ENCODE measurements around the gene GLOD5. TPM values are rescaled to one million over a fixed set of nuclear protein-coding genes. Genes with fewer than 3 reads are reported as not detected.

Gene GLOD5
- total and polyA plus RNA-seq, 9 of the 15 experiments (the other 6 are each of a cell fraction or from before 2014, with no cell fraction given), result 0.27 to 4.4 (median 2.2) TPM

DNA sequence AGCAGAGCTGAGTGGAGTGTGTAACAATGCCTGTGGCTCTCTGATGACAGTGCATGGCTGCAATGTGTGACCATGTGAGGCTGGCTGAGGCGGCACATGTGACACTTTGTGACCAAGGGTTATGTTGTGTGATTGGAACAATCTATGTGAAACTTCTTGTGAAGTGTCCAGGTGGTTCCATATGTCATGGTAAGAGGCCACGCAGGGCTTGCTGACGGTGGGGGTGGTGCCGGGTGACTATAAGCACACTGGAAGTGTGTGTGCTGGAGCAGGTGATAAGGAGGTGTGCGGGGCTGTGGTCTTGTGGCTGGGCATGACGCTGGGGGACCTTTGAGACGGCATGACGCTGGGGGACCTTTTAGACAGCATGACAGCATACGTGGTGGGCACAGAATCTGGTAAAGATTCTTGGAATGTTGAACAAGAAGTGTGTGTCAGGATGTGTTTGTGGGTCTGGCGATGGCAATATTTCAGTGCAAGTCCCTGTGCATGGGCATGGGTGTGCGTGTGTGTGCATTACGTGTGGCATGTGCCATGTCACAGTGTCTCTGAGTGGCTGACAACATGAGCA lies 32.9 kb downstream of the GLOD5 start (continued):
- TF ChIP-seq HSF4 (CRISPR knock-in tag; IDR thresholded peaks at IDR 0.05; ENCODE audit: borderline replicate concordance), result peak; percentile 14; the same call in 1 of the 2 replicates
- peak in 1 of 2 experiments; percentile 55; a peak in 1 of 4 replicates for TF ChIP-seq TEAD1 (CRISPR knock-in tag; IDR thresholded peaks at IDR 0.05)
- peak; percentile 19 to 40; a peak in 3 of 4 replicates for TF ChIP-seq NRF1 (conservative IDR thresholded peaks at IDR 0.05 in 1 of 2, IDR thresholded peaks at IDR 0.05 in 1 of 2)
- no peak for TF ChIP-seq ZNF197 (CRISPR knock-in tag; IDR thresholded peaks at IDR 0.05; ENCODE audit: low read depth)
- TF ChIP-seq ZBTB1 (CRISPR knock-in tag; IDR thresholded peaks at IDR 0.05; ENCODE audit: borderline replicate concordance, low read depth), result 0 out of 2 replicates have a peak, but pooled peaks have one; percentile 54
- no peak; the same call in 1 of the 2 replicates for TF ChIP-seq NBN (IDR thresholded peaks at IDR 0.05; ENCODE audit: low read depth)
- TF ChIP-seq SAFB2 (IDR thresholded peaks at IDR 0.05; ENCODE audit: borderline replicate concordance, low read depth, low read length, severe bottlenecking), result no peak
- no peak for TF ChIP-seq TARDBP (IDR thresholded peaks at IDR 0.05)
- no peak for TF ChIP-seq ZFP1 (CRISPR knock-in tag; IDR thresholded peaks at IDR 0.05)
- TF ChIP-seq, protein P1, sequence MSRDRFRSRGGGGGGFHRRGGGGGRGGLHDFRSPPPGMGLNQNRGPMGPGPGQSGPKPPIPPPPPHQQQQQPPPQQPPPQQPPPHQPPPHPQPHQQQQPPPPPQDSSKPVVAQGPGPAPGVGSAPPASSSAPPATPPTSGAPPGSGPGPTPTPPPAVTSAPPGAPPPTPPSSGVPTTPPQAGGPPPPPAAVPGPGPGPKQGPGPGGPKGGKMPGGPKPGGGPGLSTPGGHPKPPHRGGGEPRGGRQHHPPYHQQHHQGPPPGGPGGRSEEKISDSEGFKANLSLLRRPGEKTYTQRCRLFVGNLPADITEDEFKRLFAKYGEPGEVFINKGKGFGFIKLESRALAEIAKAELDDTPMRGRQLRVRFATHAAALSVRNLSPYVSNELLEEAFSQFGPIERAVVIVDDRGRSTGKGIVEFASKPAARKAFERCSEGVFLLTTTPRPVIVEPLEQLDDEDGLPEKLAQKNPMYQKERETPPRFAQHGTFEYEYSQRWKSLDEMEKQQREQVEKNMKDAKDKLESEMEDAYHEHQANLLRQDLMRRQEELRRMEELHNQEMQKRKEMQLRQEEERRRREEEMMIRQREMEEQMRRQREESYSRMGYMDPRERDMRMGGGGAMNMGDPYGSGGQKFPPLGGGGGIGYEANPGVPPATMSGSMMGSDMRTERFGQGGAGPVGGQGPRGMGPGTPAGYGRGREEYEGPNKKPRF (IDR thresholded peaks at IDR 0.05; ENCODE audit: low read depth, low read length), result no peak
- no peak for TF ChIP-seq KDM5B (IDR thresholded peaks at IDR 0.05; ENCODE audit: insufficient replicate concordance, low read depth, low read length)
- TF ChIP-seq ZNF436 (CRISPR knock-in tag; IDR thresholded peaks at IDR 0.05), result no peak
- TF ChIP-seq HNRNPLL (IDR thresholded peaks at IDR 0.05; ENCODE audit: low read depth, low read length, poor library complexity, severe bottlenecking), result no peak
- TF ChIP-seq, protein P2, sequence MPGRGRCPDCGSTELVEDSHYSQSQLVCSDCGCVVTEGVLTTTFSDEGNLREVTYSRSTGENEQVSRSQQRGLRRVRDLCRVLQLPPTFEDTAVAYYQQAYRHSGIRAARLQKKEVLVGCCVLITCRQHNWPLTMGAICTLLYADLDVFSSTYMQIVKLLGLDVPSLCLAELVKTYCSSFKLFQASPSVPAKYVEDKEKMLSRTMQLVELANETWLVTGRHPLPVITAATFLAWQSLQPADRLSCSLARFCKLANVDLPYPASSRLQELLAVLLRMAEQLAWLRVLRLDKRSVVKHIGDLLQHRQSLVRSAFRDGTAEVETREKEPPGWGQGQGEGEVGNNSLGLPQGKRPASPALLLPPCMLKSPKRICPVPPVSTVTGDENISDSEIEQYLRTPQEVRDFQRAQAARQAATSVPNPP (IDR thresholded peaks at IDR 0.05; ENCODE audit: borderline replicate concordance, insufficient read depth, insufficient read length), result no peak
- TF ChIP-seq ZNF347 (CRISPR knock-in tag; IDR thresholded peaks at IDR 0.05; ENCODE audit: low read depth), result no peak
- TF ChIP-seq SMARCA5 (IDR thresholded peaks at IDR 0.05), result peak; percentile 58; the same call in 1 of the 2 replicates
- no peak for TF ChIP-seq POLR3A (IDR thresholded peaks at IDR 0.05; ENCODE audit: borderline replicate concordance, extremely low read depth, insufficient read depth, insufficient read length)
- TF ChIP-seq, protein P3, sequence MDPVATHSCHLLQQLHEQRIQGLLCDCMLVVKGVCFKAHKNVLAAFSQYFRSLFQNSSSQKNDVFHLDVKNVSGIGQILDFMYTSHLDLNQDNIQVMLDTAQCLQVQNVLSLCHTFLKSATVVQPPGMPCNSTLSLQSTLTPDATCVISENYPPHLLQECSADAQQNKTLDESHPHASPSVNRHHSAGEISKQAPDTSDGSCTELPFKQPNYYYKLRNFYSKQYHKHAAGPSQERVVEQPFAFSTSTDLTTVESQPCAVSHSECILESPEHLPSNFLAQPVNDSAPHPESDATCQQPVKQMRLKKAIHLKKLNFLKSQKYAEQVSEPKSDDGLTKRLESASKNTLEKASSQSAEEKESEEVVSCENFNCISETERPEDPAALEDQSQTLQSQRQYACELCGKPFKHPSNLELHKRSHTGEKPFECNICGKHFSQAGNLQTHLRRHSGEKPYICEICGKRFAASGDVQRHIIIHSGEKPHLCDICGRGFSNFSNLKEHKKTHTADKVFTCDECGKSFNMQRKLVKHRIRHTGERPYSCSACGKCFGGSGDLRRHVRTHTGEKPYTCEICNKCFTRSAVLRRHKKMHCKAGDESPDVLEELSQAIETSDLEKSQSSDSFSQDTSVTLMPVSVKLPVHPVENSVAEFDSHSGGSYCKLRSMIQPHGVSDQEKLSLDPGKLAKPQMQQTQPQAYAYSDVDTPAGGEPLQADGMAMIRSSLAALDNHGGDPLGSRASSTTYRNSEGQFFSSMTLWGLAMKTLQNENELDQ (CRISPR knock-in tag; IDR thresholded peaks at IDR 0.05; ENCODE audit: borderline replicate concordance), result no peak
- TF ChIP-seq, protein P4, sequence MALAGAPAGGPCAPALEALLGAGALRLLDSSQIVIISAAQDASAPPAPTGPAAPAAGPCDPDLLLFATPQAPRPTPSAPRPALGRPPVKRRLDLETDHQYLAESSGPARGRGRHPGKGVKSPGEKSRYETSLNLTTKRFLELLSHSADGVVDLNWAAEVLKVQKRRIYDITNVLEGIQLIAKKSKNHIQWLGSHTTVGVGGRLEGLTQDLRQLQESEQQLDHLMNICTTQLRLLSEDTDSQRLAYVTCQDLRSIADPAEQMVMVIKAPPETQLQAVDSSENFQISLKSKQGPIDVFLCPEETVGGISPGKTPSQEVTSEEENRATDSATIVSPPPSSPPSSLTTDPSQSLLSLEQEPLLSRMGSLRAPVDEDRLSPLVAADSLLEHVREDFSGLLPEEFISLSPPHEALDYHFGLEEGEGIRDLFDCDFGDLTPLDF (CRISPR knock-in tag; IDR thresholded peaks at IDR 0.05), result no peak
- TF ChIP-seq NFXL1 (CRISPR knock-in tag; IDR thresholded peaks at IDR 0.05), result no peak
